ENCODE data around the gene SLC25A20.

Gene SLC25A20

GRCh38 chr3:48811524-48811923 is 87.2 kb downstream of the SLC25A20 start:
- Histone ChIP-seq H2AFZ (ENCODE audit: low read length) (no peak overlapping the region), H4K20me1 (ENCODE audit: insufficient read depth, low read length, poor library complexity, severe bottlenecking) (no peaks in the 10 kb centered on the region), H3F3A (ENCODE audit: low read depth) (no peaks in the 10 kb centered on the region), H3K9me2 (replicated peaks; ENCODE audit: low read depth, low read length) (no peaks in the 10 kb centered on the region), H3K4me2 (ENCODE audit: low read depth, low read length, poor library complexity, severe bottlenecking) (no peak overlapping the region), H3K27me3 (ENCODE audit: insufficient read depth, low read length, poor library complexity, severe bottlenecking) (no peaks in the 10 kb centered on the region), H3K4me1 (ENCODE audit: insufficient read depth, low read length, poor library complexity, severe bottlenecking) (peaks cover 12% of the 10 kb centered on the region), H3K9ac (ENCODE audit: low read depth, low read length, poor library complexity, severe bottlenecking) (no peak overlapping the region), H3K79me2 (ENCODE audit: insufficient read depth, low read length) (no peaks in the 10 kb centered on the region), H3K36me3 (ENCODE audit: insufficient read depth, low read length) (no peaks in the 10 kb centered on the region), H3K9me3 (ENCODE audit: insufficient read depth, low read depth, low read length) (no peaks in the 10 kb centered on the region), H3K4me3 (ENCODE audit: low read length, poor library complexity, severe bottlenecking) (no peak overlapping the region)
- TF ChIP-seq CTCF (conservative IDR thresholded peaks at IDR 0.05; ENCODE audit: low read length) (no peak), EZH2phosphoT487 (IDR thresholded peaks at IDR 0.05; ENCODE audit: borderline replicate concordance) (no peak)
